A673 (cell line): ENCODE measurements around the gene CEP131.

Source experiments
- CTCF ChIP-seq: fragments of 300-800, 200-600 bp; sonication (generic); conservative IDR thresholded peaks from 2 replicates; pipeline ENCODE4 v1.5.1; 2017; ENCODE audit warnings: low read depth, mild to moderate bottlenecking, antibody characterized with exemption, low read length, moderate library complexity, mixed read lengths
- EZH2 ChIP-seq: fragments of 200-600 bp; sonication (generic); IDR thresholded peaks from 2 replicates; pipeline ENCODE4 v1.6.1; 2017; ENCODE audit warnings: borderline replicate concordance, low read depth, mild to moderate bottlenecking, mixed read lengths, antibody characterized with exemption, low read length; ENCODE audit not compliant: poor library complexity, severe bottlenecking

- TF ChIP-seq CTCF (no peak), EZH2 (no peak)
Observed at GRCh38 chr17:81188491-81188840, 34.3 kb downstream of the CEP131 start.
